Activated T-cell treated with anti-CD3 and anti-CD28 coated beads, Interleukin-2, amount 50 U/mL, for 72 hours (primary cell): ENCODE results near the gene WDPCP. TPM values are rescaled to one million over a fixed set of nuclear protein-coding genes. Genes with fewer than 3 reads are reported as not detected.

ENCODE experiments used
- ATAC-seq, 2 donors: fragments of 150-1000 bp; cut with Tn5 transposase; replicated peaks in 1 of 2; 2 replicates each; pipeline ENCODE4 v1.10.0; 2021; ENCODE audit warnings: moderate library complexity in 2 of 2, mild to moderate bottlenecking in 1 of 2
- DNase-seq, 2 donors: peaks; one replicate each; pipeline ENCODE4 v3.0.0; 2021 to 2022; ENCODE audit warnings: mixed read lengths in 1 of 2
- H3K27ac Mint-ChIP-seq: one replicate; pipeline ENCODE4 v1.8.0; 2022; ENCODE audit warnings: mild to moderate bottlenecking, moderate library complexity, mixed read lengths
- H3K27me3 Mint-ChIP-seq: one replicate; pipeline ENCODE4 v1.8.0; 2022; ENCODE audit warnings: low read depth, mixed read lengths
- H3K36me3 Mint-ChIP-seq, 2 donors: one replicate each; pipeline ENCODE4 v1.8.0; 2022; ENCODE audit warnings: mixed read lengths in 2 of 2, mild to moderate bottlenecking in 1 of 2; ENCODE audit not compliant: insufficient read depth in 2 of 2
- H3K4me1 Mint-ChIP-seq: one replicate; pipeline ENCODE4 v1.8.0; 2022; ENCODE audit warnings: low read depth, mixed read lengths
- H3K4me3 Mint-ChIP-seq, 2 donors: one replicate each; pipeline ENCODE4 v1.8.0; 2022; ENCODE audit warnings: mild to moderate bottlenecking in 2 of 2, mixed read lengths in 2 of 2, moderate library complexity in 2 of 2
- H3K9me3 Mint-ChIP-seq, 2 donors: one replicate each; pipeline ENCODE4 v1.8.0; 2022; ENCODE audit warnings: mixed read lengths in 2 of 2
- total RNA-seq, 2 donors: library from RNA; stranded (reverse); gene quantifications; one replicate each; pipeline ENCODE4 v1.2.3, GENCODE V29; 2022

The WDPCP gene
- total RNA-seq, 2 donors from 2014 or later, result 7.0 to 10.0 TPM

- Mint-ChIP-seq H3K4me3 (no peak overlapping the region), H3K9me3 (peaks cover 1 to 5% of the 10 kb centered on the region in 2 donors), H3K27me3 (no peaks in the 10 kb centered on the region), H3K4me1 (no peaks in the 10 kb centered on the region), H3K36me3 (peaks cover 6 to 9% of the 10 kb centered on the region in 2 donors), H3K27ac (no peak overlapping the region)
- ATAC-seq, result no peak
- DNase-seq, result no peak
Observed at GRCh38 chr2:63463142-63463541, 125.1 kb downstream of the WDPCP start.

- no peak for DNase-seq
- Mint-ChIP-seq H3K36me3 (peaks cover 0 to 4% of the 10 kb centered on the region in 2 donors), H3K4me1 (peaks cover 6% of the 10 kb centered on the region), H3K27me3 (no peaks in the 10 kb centered on the region), H3K4me3 (no peak overlapping the region), H3K9me3 (no peaks in the 10 kb centered on the region), H3K27ac (no peak overlapping the region)
- ATAC-seq, result no peak
Observed at GRCh38 chr2:63446658-63447057, 141.6 kb downstream of the WDPCP start.

- ATAC-seq (peak in 1 of 2 donors; percentile 69), DNase-seq (no peak)
- Mint-ChIP-seq H3K27ac (peak overlapping the region; percentile 50), H3K9me3 (no peaks in the 10 kb centered on the region), H3K36me3 (no peaks in the 10 kb centered on the region), H3K4me1 (peaks cover 12% of the 10 kb centered on the region), H3K27me3 (no peaks in the 10 kb centered on the region), H3K4me3 (peak overlapping the region in 1 of 2 donors; percentile 10)
Observed at GRCh38 chr2:63444565-63445288, 143.6 kb downstream of the WDPCP start.

- H3K9me3 Mint-ChIP-seq, result no peaks in the 10 kb centered on the region
Observed at GRCh38 chr2:63440612-63441011, 147.7 kb downstream of the WDPCP start.

GRCh38 chr2:63438181-63438580 lies 150.1 kb downstream of the WDPCP start:
- no peak for DNase-seq
- Mint-ChIP-seq H3K4me3 (no peak overlapping the region), H3K27ac (no peak overlapping the region), H3K27me3 (no peaks in the 10 kb centered on the region), H3K4me1 (peaks cover 6% of the 10 kb centered on the region), H3K36me3 (no peaks in the 10 kb centered on the region), H3K9me3 (no peaks in the 10 kb centered on the region)
- no peak for ATAC-seq

More at GRCh38 chr2:63440612-63441011, 147.7 kb downstream of the WDPCP start:
- no peaks in the 10 kb centered on the region for H3K36me3 Mint-ChIP-seq
- peak in 1 of 2 donors; percentile 11 for DNase-seq
- H3K27ac Mint-ChIP-seq, result no peak overlapping the region
- H3K4me1 Mint-ChIP-seq, result peaks cover 12% of the 10 kb centered on the region
- no peak overlapping the region for H3K4me3 Mint-ChIP-seq
- H3K27me3 Mint-ChIP-seq, result no peaks in the 10 kb centered on the region
- ATAC-seq, result no peak

- no peaks in the 10 kb centered on the region for H3K27me3 Mint-ChIP-seq
- no peak for ATAC-seq
- no peak overlapping the region for H3K27ac Mint-ChIP-seq
- H3K4me1 Mint-ChIP-seq, result peaks cover 6% of the 10 kb centered on the region
- no peak overlapping the region for H3K4me3 Mint-ChIP-seq
- no peak for DNase-seq
- H3K36me3 Mint-ChIP-seq, result no peaks in the 10 kb centered on the region
- no peaks in the 10 kb centered on the region for H3K9me3 Mint-ChIP-seq
Observed at GRCh38 chr2:63436488-63436887, 151.8 kb downstream of the WDPCP start.

GRCh38 chr2:63435070-63435469 lies 153.2 kb downstream of the WDPCP start:
- no peak overlapping the region for H3K27ac Mint-ChIP-seq
- no peaks in the 10 kb centered on the region for H3K27me3 Mint-ChIP-seq
- DNase-seq (no peak), ATAC-seq (no peak)
- no peaks in the 10 kb centered on the region for H3K9me3 Mint-ChIP-seq
- H3K4me3 Mint-ChIP-seq, result no peak overlapping the region
- H3K36me3 Mint-ChIP-seq, result no peaks in the 10 kb centered on the region
- H3K4me1 Mint-ChIP-seq, result no peaks in the 10 kb centered on the region

- no peak for DNase-seq
- Mint-ChIP-seq H3K4me3 (no peak overlapping the region), H3K36me3 (no peaks in the 10 kb centered on the region), H3K4me1 (no peaks in the 10 kb centered on the region), H3K27ac (peak overlapping the region; percentile 13), H3K27me3 (no peaks in the 10 kb centered on the region), H3K9me3 (peaks cover 0 to 2% of the 10 kb centered on the region in 2 donors)
- ATAC-seq, result no peak
Observed at GRCh38 chr2:63434024-63435001, 154.0 kb downstream of the WDPCP start.

GRCh38 chr2:63432373-63432772 lies 155.9 kb downstream of the WDPCP start:
- ATAC-seq, result peak in 1 of 2 donors; percentile 11
- no peak for DNase-seq
- Mint-ChIP-seq H3K36me3 (peaks cover 1 to 6% of the 10 kb centered on the region in 2 donors), H3K4me1 (no peaks in the 10 kb centered on the region), H3K4me3 (no peak overlapping the region), H3K27ac (peak overlapping the region; percentile 79), H3K27me3 (no peaks in the 10 kb centered on the region), H3K9me3 (peaks cover 2 to 4% of the 10 kb centered on the region in 2 donors)

GRCh38 chr2:63425606-63426005 lies 162.7 kb downstream of the WDPCP start:
- no peak for DNase-seq
- H3K4me1 Mint-ChIP-seq, result no peaks in the 10 kb centered on the region
- peaks cover 5 to 6% of the 10 kb centered on the region in 2 donors for H3K36me3 Mint-ChIP-seq
- H3K4me3 Mint-ChIP-seq, result no peak overlapping the region
- ATAC-seq, result no peak
- H3K27ac Mint-ChIP-seq, result no peak overlapping the region
- H3K9me3 Mint-ChIP-seq, result peaks cover 2 to 4% of the 10 kb centered on the region in 2 donors
- H3K27me3 Mint-ChIP-seq, result no peaks in the 10 kb centered on the region

- Mint-ChIP-seq H3K36me3 (peaks cover 5 to 6% of the 10 kb centered on the region in 2 donors), H3K4me1 (no peaks in the 10 kb centered on the region), H3K9me3 (peaks cover 2 to 4% of the 10 kb centered on the region in 2 donors), H3K27me3 (no peaks in the 10 kb centered on the region), H3K27ac (no peak overlapping the region), H3K4me3 (no peak overlapping the region)
- ATAC-seq, result no peak
- DNase-seq, result no peak
Observed at GRCh38 chr2:63425079-63425416, 163.2 kb downstream of the WDPCP start.

- Mint-ChIP-seq H3K27me3 (no peaks in the 10 kb centered on the region), H3K4me3 (no peak overlapping the region), H3K27ac (no peak overlapping the region), H3K36me3 (peaks cover 5 to 6% of the 10 kb centered on the region in 2 donors), H3K9me3 (peaks cover 0 to 4% of the 10 kb centered on the region in 2 donors), H3K4me1 (no peaks in the 10 kb centered on the region)
- ATAC-seq (peak; percentile 53 to 75), DNase-seq (peak; percentile 2 to 40)
Observed at GRCh38 chr2:63424329-63425078, 163.8 kb downstream of the WDPCP start.
